T-helper 2 cell treated with Interferon-gamma antibody and Interleukin-4, amounts not matched to agents 100 ng/mL and 5 ng/mL, for 36 hours (primary cell): ENCODE data around the gene KRTAP19-2. TPM values are rescaled to one million over a fixed set of nuclear protein-coding genes. Genes with fewer than 3 reads are reported as not detected.

Source experiments
- intact Hi-C: fragments of 100-400 bp; cut with micrococcal nuclease; formaldehyde crosslinking; loops from one replicate; pipeline ENCODE4 v1.15.1; 2023
- total RNA-seq: library from RNA; stranded (reverse); gene quantifications from 2 replicates; pipeline ENCODE4 v1.2.3, GENCODE V29; 2022

Gene KRTAP19-2, protein sequence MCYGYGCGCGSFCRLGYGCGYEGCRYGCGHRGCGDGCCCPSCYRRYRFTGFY
- total RNA-seq: not detected in 2 replicates

DNA sequence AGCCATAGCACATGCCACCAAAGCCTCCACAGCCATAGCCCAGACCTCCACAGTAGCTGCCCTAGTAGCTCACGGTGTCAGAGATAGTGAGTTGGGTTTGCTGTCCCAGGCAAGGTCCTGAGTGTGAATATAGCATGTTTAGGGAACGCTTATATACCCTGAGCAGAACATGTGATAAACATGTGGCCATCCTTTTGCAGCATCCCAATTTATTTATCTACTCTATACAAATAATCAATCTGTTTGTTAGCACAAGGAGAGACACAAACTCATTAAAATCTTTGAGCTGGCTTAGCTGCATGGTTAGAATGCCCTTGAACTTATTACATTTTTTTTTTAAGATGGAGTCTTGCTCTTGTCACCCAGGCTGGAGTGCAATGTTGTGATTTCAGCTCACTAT is at the start of gene KRTAP19-2:
Gene KRTAP19-2, minus strand, starts transcription at position 101 of the 400 bp plus-strand sequence. Its CDS starts 88 bp downstream, at position 13.
- intact Hi-C loops: no loop called here

DNA sequence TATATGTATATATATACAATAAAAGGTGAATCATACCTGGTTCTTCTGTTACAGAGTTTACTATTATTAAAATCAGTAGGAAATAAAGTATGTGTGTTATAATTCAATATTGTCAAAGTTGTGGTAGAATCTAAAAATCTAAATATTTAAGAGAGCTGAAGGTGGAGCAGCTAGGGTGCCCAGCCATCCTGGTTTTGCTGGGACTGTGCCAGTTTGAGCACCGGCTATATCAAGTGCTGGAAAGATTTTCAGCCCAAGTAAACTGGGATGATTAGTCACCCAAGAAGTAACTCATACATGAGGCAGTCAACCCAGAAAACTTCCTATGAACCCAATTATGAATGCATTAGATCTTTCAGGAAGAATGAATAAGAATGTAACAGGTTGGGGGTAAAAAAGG is 31.6 kb upstream of the KRTAP19-2 start:
- intact Hi-C loops: no loop called here

- intact Hi-C loops: no loop called here
Observed at GRCh38 chr21:30515681-30516080, 28.4 kb upstream of the KRTAP19-2 start.

DNA sequence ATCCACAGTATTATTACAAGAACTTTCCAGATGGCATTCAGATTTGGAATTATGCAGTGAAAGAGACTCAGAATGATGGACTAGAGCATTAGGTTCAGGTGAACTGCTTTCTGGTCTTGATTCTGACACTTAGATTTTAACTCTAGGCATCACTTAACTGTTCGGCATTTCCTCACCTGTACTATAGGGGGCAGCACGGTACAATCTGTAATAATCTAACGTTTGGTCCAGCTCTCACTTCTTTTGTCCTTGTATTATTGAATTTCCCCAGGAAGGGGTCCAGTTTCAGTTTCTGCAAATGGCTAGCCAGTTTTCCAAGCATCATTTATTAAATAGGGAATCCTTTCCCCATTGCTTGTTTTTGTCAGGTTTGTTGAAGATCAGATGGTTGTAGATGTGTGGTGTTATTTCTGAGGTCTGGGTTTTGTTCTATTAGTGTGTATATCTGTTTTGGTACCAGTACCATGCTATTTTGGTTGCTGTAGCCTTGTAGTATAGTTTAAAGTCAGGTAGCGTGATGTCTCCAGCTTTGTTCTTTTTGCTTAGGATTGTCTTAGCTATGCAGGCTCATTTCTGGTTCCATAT is 18.5 kb upstream of the KRTAP19-2 start:
- intact Hi-C loops: loop anchor here (2.0 kb wide), 1 partner anchor 581 kb away; no protein-coding TSS in a partner anchor

- intact Hi-C loops: no loop called here
Observed at GRCh38 chr21:30502041-30502440, 14.8 kb upstream of the KRTAP19-2 start, which contains the start of gene KRTAP19-5. Gene KRTAP19-5 (minus strand): TSS chr21:30502141. CDS start chr21:30502090, 51 bp downstream.

- intact Hi-C loops: no loop called here
Observed at GRCh38 chr21:30497065-30497464, 9.8 kb upstream of the KRTAP19-2 start, which contains the start of gene KRTAP19-4. Gene KRTAP19-4 (minus strand): TSS chr21:30497165. CDS start chr21:30497110, 55 bp downstream.

- intact Hi-C loops: no loop called here
Observed at GRCh38 chr21:30491963-30492428, 4.8 kb upstream of the KRTAP19-2 start, which contains the start of gene KRTAP19-3. Gene KRTAP19-3 (minus strand): TSS chr21:30492013. CDS start chr21:30491957, 56 bp downstream.

GRCh38 chr21:30486180-30486579 is 1.1 kb downstream of the KRTAP19-2 start:
- intact Hi-C loops: no loop called here

DNA sequence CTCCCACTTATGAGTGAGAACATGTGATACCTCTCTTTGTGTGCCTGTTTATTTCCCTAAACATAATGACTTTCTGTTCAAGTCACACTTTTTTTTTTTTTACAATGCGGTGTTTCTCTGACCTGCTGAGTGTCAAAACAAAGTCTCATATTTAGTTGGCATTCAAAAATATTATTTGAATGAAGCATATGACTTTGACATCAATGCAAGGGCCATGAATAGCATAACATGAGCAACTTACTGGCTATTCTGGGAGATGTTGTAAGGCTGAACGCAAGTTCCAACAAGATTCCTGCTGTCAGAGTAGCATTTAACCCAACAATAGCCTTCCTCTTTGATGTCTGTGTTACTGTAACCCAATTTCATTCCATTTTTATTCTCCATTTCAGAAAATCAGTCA is 5.1 kb downstream of the KRTAP19-2 start:
- intact Hi-C loops: no loop called here

GRCh38 chr21:30480145-30480544 is 7.1 kb downstream of the KRTAP19-2 start, which contains the start of gene KRTAP19-1:
Gene KRTAP19-1 (minus strand): TSS chr21:30480367. CDS start chr21:30480317, 50 bp downstream.
- intact Hi-C loops: no loop called here

- intact Hi-C loops: no loop called here
Observed at GRCh38 chr21:30479259-30479658, 8.0 kb downstream of the KRTAP19-2 start.

DNA sequence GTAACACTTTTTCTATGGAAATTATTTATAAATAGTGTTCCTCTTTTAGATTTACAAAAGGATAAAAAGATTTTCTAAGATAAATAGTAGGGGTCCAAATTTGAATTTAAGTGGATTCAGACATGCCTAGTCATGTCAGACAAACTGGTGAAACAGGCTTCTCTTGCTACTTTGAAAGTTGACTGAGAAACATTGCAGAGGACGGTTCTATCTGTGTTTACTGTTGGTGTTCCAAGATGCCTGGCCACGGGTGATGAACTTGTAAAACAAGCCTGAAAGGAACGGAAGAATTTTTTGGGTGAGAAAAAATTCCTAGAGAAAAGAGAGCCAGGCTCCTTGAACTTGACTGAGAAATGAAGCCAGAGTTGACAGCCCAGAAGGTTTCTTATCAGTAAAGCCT is 9.2 kb downstream of the KRTAP19-2 start:
- intact Hi-C loops: no loop called here

DNA sequence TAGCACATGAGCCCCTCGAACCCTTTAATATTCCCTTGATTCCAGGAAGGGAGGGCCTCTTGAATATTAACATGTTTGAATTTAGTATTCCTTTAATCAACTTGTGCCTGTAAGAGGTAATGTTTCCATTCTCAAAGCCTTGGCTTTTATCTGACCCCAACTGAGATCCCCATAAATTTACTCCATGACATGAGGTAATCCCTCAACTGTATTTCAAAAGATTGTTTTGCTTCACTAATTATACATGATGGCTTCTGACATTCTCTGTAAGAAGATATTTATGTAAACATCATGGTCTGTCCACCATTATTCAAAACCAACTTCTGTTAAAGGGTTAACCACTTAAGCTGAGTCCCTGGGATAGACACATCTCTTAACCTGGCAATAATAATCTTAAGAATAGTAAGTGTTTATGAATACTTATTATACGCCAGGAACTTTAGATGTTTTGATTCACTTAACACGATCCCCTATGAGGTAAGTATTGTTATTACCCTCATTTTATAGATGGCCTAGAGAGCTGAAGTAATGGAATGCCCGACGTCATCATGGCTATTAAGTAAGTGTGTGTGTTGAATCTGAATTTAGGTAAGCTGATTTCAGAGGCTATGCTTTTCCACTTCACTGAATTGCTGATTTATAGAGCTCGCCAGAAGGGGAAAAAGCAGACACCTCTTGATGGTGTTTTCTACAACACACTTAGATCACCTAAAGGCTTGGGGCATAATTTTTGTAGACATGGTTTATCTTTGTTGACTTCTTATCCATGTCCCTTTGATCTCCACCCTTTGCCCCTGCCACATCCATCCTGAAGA is 18.1 kb downstream of the KRTAP19-2 start:
- intact Hi-C loops: no loop called here

GRCh38 chr21:30463713-30464112 is 23.5 kb downstream of the KRTAP19-2 start:
- intact Hi-C loops: no loop called here

DNA sequence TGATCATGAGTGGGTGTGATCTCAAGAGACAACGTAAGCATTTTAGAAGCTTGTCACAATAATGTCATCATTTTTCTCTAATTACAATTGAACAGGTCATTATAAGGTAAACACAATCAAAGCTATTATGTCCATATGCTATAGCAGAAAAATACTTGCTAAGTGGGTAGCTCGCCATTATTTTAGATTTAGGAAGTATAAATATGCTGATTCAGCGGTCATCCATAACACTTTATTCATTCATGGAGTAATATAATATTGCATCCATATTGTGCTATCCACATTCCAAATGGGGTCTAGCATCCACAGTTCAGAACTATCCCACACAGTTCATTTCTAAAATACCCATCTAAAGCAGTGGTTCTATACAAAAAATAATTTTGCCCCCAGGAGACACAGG is 38.7 kb downstream of the KRTAP19-2 start:
- intact Hi-C loops: no loop called here

GRCh38 chr21:30447056-30447455 is 40.2 kb downstream of the KRTAP19-2 start:
- intact Hi-C loops: no loop called here

DNA sequence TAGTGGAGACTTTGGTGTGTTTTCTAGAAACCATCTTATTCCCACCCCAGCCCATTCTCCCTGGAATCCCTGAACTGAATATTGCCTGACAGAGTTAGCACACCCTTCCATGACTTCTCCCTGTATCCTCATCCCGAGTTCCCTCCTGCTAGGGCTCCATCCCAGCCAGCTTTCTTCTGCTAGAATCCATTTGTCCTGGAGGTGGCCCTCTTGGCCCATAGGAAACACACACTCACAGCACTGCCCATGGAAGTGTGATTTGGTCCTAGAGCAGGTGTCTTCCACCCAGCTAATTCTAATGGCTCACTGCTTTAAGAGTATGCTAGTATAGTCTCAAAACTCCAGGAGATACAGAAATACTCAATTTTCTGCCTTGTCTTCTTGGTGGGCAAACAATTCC is 43.0 kb downstream of the KRTAP19-2 start:
- intact Hi-C loops: no loop called here

DNA sequence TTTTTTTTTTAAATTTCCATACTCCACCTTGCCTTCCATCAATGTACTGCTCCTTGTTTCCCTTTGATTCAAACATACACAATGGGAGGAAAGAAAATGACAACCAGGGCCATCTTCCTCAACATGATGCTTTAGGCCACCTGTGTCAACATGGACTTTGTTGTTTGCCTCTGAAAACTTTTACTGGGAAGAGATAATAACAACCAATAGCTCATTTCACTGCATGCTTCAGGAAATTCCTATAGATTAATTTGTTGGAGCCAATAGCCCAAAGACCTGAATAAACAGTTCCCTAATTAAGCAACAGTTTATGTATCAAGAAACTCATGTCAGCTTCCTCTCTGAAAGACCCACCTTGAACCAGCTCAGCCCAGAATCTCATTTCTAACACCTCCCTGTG is 44.0 kb downstream of the KRTAP19-2 start:
- intact Hi-C loops: no loop called here

DNA sequence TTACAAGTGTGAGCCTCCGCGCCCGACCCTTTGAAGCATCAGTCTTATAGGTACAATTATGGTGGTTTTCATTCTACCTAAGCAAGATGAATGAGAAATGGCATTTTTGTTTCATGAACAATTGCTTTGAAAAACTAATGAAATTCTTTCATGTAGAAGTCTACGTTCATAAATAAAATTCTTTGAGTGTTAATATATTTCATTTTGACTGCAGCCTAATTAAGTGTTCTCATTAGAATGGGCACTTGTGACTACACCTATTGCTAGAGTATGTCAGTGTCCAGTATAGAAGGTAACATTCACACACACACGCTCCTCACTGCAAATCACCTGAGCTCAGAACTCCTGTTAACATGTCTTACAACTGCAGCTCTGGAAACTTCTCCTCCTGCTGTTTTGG is 47.3 kb downstream of the KRTAP19-2 start, which contains the start of gene KRTAP15-1:
Gene KRTAP15-1, plus strand, starts transcription at position 301 of the 400 bp plus-strand sequence. Its CDS starts 53 bp downstream, at position 354.
- intact Hi-C loops: no loop called here
